ENCODE data around the gene LYPD6B.

DNA sequence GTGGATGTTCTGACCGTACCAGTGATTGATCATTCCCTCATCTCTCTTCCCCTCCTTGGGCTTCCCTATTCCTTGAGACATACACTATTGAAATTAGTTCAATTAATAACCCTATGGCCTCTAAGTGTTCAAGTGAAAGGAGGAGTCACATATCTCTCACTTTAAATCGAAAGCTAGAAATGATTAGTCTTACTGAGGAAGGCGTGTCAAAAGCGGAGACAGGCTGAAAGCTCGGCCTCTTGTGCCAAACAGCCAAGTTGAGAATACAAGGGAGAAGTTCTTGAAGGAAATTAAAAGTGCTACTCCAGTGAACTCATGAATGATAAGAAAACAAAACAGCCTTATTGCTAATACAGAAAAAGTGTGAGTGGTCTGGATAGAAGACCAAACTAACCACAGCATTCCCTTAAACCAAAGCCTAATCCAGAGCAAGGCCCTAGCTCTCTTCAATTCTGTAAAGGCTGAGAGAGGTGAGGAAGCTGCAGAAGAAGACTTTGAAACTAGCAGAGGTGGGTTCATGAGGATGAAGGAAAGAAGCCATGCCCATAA, 147.5 kb downstream of the LYPD6B start:
- TF ChIP-seq EZH2phosphoT487 (IDR thresholded peaks at IDR 0.05; ENCODE audit: low read length), result no peak
- TF ChIP-seq, protein P1, sequence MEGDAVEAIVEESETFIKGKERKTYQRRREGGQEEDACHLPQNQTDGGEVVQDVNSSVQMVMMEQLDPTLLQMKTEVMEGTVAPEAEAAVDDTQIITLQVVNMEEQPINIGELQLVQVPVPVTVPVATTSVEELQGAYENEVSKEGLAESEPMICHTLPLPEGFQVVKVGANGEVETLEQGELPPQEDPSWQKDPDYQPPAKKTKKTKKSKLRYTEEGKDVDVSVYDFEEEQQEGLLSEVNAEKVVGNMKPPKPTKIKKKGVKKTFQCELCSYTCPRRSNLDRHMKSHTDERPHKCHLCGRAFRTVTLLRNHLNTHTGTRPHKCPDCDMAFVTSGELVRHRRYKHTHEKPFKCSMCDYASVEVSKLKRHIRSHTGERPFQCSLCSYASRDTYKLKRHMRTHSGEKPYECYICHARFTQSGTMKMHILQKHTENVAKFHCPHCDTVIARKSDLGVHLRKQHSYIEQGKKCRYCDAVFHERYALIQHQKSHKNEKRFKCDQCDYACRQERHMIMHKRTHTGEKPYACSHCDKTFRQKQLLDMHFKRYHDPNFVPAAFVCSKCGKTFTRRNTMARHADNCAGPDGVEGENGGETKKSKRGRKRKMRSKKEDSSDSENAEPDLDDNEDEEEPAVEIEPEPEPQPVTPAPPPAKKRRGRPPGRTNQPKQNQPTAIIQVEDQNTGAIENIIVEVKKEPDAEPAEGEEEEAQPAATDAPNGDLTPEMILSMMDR (IDR thresholded peaks at IDR 0.05; ENCODE audit: low read length), result no peak
